ENCODE data around the gene DVL2. TPM values are rescaled to one million over a fixed set of nuclear protein-coding genes. Genes with fewer than 3 reads are reported as not detected.

DVL2 gene
- total RNA-seq, 4 donors from 2014 or later, result 34.5 to 55.5 (median 43.7) TPM

- no peaks in the 10 kb centered on the region for H3K9me3 ChIP-seq
- WGBS, result 80% methylated on average over 2 of the region's 4 CpGs
- H3K36me3 ChIP-seq, result peaks cover 34 to 80% (median 73%) of the 10 kb centered on the region in 4 donors
- DNase-seq (ENCODE audit: extremely low spot score), result no peak
- peak overlapping the region in 1 of 4 donors; percentile 44 for H3K27ac ChIP-seq (replicated peaks in 1 of 4)
- peaks cover 38 to 50% (median 47%) of the 10 kb centered on the region in 4 donors for H3K4me1 ChIP-seq
- intact Hi-C loops (cut with DNase I), result no loop called here
- TF ChIP-seq, protein P1, sequence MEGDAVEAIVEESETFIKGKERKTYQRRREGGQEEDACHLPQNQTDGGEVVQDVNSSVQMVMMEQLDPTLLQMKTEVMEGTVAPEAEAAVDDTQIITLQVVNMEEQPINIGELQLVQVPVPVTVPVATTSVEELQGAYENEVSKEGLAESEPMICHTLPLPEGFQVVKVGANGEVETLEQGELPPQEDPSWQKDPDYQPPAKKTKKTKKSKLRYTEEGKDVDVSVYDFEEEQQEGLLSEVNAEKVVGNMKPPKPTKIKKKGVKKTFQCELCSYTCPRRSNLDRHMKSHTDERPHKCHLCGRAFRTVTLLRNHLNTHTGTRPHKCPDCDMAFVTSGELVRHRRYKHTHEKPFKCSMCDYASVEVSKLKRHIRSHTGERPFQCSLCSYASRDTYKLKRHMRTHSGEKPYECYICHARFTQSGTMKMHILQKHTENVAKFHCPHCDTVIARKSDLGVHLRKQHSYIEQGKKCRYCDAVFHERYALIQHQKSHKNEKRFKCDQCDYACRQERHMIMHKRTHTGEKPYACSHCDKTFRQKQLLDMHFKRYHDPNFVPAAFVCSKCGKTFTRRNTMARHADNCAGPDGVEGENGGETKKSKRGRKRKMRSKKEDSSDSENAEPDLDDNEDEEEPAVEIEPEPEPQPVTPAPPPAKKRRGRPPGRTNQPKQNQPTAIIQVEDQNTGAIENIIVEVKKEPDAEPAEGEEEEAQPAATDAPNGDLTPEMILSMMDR (IDR thresholded peaks at IDR 0.05), result no peak
- no peak for TF ChIP-seq EP300 (IDR thresholded peaks at IDR 0.05)
- TF ChIP-seq POLR2A (IDR thresholded peaks at IDR 0.05; ENCODE audit: low read depth), result no peak
- no peak for TF ChIP-seq POLR2AphosphoS5 (IDR thresholded peaks at IDR 0.05)
- H3K4me3 ChIP-seq, result no peak overlapping the region
- H3K27me3 ChIP-seq, result no peaks in the 10 kb centered on the region
Measured at GRCh38 chr17:7223375-7223774, 10.9 kb downstream of the DVL2 start.

GRCh38 chr17:7222972-7223292 lies 11.4 kb downstream of the DVL2 start:
- DNase-seq (ENCODE audit: extremely low spot score), result no peak
- Histone ChIP-seq H3K4me3 (no peak overlapping the region), H3K27ac (replicated peaks in 1 of 4) (peak overlapping the region in 1 of 4 donors; percentile 44), H3K9me3 (no peaks in the 10 kb centered on the region), H3K36me3 (peaks cover 34 to 75% (median 69%) of the 10 kb centered on the region in 4 donors), H3K4me1 (peaks cover 42 to 54% (median 50%) of the 10 kb centered on the region in 4 donors), H3K27me3 (no peaks in the 10 kb centered on the region)
- TF ChIP-seq EP300 (IDR thresholded peaks at IDR 0.05), result no peak
- no peak for TF ChIP-seq POLR2A (IDR thresholded peaks at IDR 0.05; ENCODE audit: low read depth)
- no peak for TF ChIP-seq POLR2AphosphoS5 (IDR thresholded peaks at IDR 0.05)
- TF ChIP-seq, protein P1 (IDR thresholded peaks at IDR 0.05), result no peak
- intact Hi-C loops (cut with DNase I), result no loop called here
- 67% methylated on average over 3 of the region's 7 CpGs for WGBS

DNA sequence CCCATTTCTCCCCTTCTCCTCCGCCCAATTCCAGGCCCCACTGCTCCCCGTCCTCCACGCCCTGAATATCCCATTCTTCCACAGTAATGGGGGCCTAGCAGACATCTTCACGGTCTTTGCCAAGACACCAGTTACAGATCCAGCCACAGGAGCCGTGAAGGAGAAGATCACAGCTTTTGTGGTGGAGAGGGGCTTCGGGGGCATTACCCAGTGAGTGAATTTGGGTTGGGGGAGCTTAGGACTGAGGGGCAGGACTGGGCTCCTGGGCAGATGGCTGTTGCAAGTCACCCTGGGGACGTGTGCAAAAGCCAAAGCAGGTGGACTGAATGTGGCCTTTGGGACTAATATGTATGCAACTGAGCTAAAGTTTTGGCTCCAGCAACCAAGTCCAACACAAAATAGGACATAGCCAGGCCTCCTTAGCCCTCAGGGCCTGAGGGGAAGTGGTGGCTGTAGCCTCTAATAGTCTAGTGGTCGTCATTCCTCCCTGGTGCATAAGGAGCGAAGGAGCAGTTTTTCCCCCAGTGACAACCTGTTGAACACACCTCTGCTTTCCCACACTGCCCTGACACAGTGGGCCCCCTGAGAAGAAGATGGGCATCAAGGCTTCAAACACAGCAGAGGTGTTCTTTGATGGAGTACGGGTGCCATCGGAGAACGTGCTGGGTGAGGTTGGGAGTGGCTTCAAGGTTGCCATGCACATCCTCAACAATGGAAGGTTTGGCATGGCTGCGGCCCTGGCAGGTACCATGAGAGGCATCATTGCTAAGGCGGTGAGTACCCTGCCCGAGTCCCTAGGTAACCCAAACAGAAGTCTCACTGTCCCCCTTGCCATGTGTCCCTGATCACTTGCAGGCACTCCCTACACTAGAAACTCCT lies 12.0 kb downstream of the DVL2 start:
- H3K36me3 ChIP-seq, result peaks cover 34 to 69% (median 63%) of the 10 kb centered on the region in 4 donors
- peak in 1 of 2 donors; percentile 11 for TF ChIP-seq POLR2AphosphoS5 (IDR thresholded peaks at IDR 0.05)
- TF ChIP-seq POLR2A (IDR thresholded peaks at IDR 0.05; ENCODE audit: low read depth), result no peak
- TF ChIP-seq, protein P1 (IDR thresholded peaks at IDR 0.05), result no peak
- TF ChIP-seq EP300 (IDR thresholded peaks at IDR 0.05), result no peak
- WGBS, result 68% methylated on average over 14 of the region's 15 CpGs

DNA sequence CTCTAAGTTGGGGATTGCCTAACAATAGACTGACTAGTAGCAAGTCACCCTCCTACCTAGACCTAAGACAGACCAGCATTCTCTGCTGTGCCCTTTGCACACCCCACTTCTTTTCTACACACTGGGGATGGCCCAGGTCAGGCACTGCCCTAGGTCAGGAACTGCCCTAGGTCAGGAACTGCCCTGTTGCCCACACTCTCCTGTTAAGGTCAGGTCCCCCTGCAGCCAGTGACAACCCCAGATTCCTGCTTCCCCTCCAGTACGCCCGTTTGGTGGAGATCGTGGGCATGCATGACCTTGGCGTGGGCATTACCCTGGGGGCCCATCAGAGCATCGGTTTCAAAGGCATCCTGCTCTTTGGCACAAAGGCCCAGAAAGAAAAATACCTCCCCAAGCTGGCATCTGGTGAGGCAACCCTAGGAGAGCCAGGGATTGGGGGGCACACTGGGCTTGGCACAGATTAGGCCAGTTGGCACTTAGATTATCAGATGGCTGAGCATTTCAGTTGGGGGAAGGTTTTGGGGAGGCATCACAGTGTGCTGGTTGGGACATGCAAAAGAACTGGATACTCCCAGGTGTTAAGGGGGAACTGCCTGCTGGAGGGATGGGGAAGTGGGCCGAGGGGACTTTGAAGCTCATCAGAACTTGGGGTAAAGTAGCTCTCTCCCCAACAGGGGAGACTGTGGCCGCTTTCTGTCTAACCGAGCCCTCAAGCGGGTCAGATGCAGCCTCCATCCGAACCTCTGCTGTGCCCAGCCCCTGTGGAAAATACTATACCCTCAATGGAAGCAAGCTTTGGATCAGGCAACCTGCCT lies 12.8 kb downstream of the DVL2 start:
- 59% methylated on average over 10 of the region's 10 CpGs for WGBS
- TF ChIP-seq POLR2A (IDR thresholded peaks at IDR 0.05; ENCODE audit: low read depth), result no peak
- TF ChIP-seq, protein P1 (IDR thresholded peaks at IDR 0.05), result no peak
- no peak for TF ChIP-seq POLR2AphosphoS5 (IDR thresholded peaks at IDR 0.05)
- no peak for TF ChIP-seq EP300 (IDR thresholded peaks at IDR 0.05)

More for the DNA sequence above, 12.0 kb downstream of the DVL2 start:
- no peak overlapping the region for H3K4me3 ChIP-seq
- intact Hi-C loops (cut with DNase I), result no loop called here
- peak overlapping the region in 3 of 4 donors; percentile 92 to 99 (median 99) for H3K27ac ChIP-seq (replicated peaks in 1 of 4)
- H3K27me3 ChIP-seq, result no peaks in the 10 kb centered on the region
- H3K9me3 ChIP-seq, result no peaks in the 10 kb centered on the region
- H3K4me1 ChIP-seq, result peaks cover 46 to 59% (median 53%) of the 10 kb centered on the region in 4 donors
- DNase-seq (ENCODE audit: extremely low spot score), result no peak

More for the DNA sequence above, 12.8 kb downstream of the DVL2 start:
- Histone ChIP-seq H3K9me3 (no peaks in the 10 kb centered on the region), H3K27me3 (no peaks in the 10 kb centered on the region), H3K36me3 (peaks cover 34 to 61% (median 54%) of the 10 kb centered on the region in 4 donors), H3K4me1 (peaks cover 53 to 67% (median 60%) of the 10 kb centered on the region in 4 donors), H3K27ac (replicated peaks in 1 of 4) (peak overlapping the region; percentile 92 to 99 (median 97)), H3K4me3 (peak overlapping the region in 3 of 4 donors; percentile 74 to 98 (median 95))
- no peak for DNase-seq (ENCODE audit: extremely low spot score)
- intact Hi-C loops (cut with DNase I), result no loop called here
